Parietal lobe (tissue), 2 donors: ENCODE data around the gene SSX1. TPM values are rescaled to one million over a fixed set of nuclear protein-coding genes. Genes with fewer than 3 reads are reported as not detected.

ENCODE experiments used
- small RNA-seq: library from RNA; depleted of rRNA; stranded (forward); fragments of <200 nt; gene quantifications from one replicate; pipeline ENCODE3, GENCODE V24; 2014; ENCODE audit warnings: low replicate concordance
- total RNA-seq: library from RNA; depleted of rRNA; stranded (reverse); fragments of >200 nt; gene quantifications from one replicate; pipeline ENCODE4 v1.2.3, GENCODE V29; 2014

Gene SSX1, protein sequence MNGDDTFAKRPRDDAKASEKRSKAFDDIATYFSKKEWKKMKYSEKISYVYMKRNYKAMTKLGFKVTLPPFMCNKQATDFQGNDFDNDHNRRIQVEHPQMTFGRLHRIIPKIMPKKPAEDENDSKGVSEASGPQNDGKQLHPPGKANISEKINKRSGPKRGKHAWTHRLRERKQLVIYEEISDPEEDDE
- total RNA-seq, result not detected

DNA sequence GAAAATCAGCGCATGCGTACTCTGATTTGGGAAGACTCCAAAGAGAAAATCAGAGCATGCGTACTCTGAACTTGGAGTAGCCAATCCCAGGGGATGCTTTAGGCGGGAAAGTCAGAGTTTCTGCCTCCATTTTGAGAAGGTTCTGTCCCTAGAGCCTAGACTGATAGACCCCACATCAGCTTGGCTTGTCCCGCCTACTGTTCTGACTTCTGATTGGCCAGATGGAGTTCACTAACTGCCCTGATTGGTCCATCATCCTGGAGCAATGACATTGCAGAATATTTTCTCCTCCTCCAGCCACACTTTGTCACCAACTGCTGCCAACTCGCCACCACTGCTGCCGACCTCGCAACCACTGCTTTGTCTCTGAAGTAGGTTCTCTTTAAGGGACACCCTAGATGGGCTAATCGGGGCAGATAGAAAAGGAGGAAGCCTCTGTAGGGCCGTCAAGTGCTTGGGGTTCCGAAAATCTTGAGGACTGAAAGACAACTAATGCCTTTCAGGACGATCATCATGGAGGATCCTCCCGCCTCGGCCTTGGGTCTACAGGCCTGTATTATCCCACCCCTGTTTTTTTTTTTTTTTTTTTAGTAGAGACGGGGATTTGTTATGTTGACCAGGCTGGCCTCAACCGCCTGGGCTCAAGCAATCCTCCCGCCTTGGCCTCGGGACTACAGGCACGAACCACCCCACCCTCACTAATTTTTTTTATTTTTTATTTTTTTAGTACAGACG is at the start of gene SSX1:
SSX1 (plus strand) TSS at position 331 of the 735 bp plus-strand sequence. CDS start 1,850 bp downstream, outside the sequence.

Small RNA genes within 50 kb of the gene (small RNA-seq; reads per million reads assigned to genes)
- gene AC245047.3, result not detected
- not detected for gene AC245047.4
- gene RNA5SP503, result not detected

Other genes starting within 250 kb of the SSX1 start
- gene SPACA5, start 248.4 kb upstream of the SSX1 start, total RNA-seq, result not detected
- 8.8 TPM for gene ZNF630, start 183.8 kb upstream of the SSX1 start, total RNA-seq
- not detected for gene SPACA5B, start 124.8 kb upstream of the SSX1 start, total RNA-seq
- not detected for gene SSX5, start 58.6 kb upstream of the SSX1 start, total RNA-seq
- gene SSX3, start 101.3 kb downstream of the SSX1 start, total RNA-seq, result not detected
- gene SSX4, start 128.1 kb downstream of the SSX1 start, total RNA-seq, result not detected
- not detected for gene SSX4B, start 156.6 kb downstream of the SSX1 start, total RNA-seq
- 28.8 TPM for gene SLC38A5, start 214.9 kb downstream of the SSX1 start, total RNA-seq
- 45.7 TPM for gene FTSJ1, start 220.8 kb downstream of the SSX1 start, total RNA-seq